Ascending aorta (tissue), 2 donors: ENCODE results near the gene TSPAN5. TPM values are rescaled to one million over a fixed set of nuclear protein-coding genes. Genes with fewer than 3 reads are reported as not detected.

Experiments
- DNase-seq, 2 donors: peaks; one replicate each; pipeline ENCODE4 v3.0.0-alpha.2; 2019; ENCODE audit warnings: low spot score in 2 of 2
- H3K27ac ChIP-seq, 2 donors: fragments of 200-600 bp; sonication (generic); one replicate each; pipeline ENCODE4 v1.5.1; 2016 to 2017; ENCODE audit warnings: mild to moderate bottlenecking in 1 of 2
- H3K27me3 ChIP-seq: fragments of 200-600 bp; sonication (generic); one replicate; pipeline ENCODE4 v1.5.1; 2017
- H3K36me3 ChIP-seq, 2 donors: fragments of 200-600 bp; sonication (generic); one replicate each; pipeline ENCODE4 v1.5.1; 2016
- H3K4me1 ChIP-seq, 2 donors: fragments of 200-600 bp; sonication (generic); one replicate each; pipeline ENCODE4 v1.5.1; 2016 to 2017; ENCODE audit warnings: mild to moderate bottlenecking in 1 of 2
- H3K4me3 ChIP-seq, 2 donors: fragments of 200-600 bp; sonication (generic); one replicate each; pipeline ENCODE4 v1.5.1; 2016 to 2017; ENCODE audit warnings: mild to moderate bottlenecking in 1 of 2
- H3K9me3 ChIP-seq, 2 donors: fragments of 200-600 bp; sonication (generic); one replicate each; pipeline ENCODE4 v1.5.1; 2016
- CTCF ChIP-seq, 3 experiments: fragments of 200-600 bp in 2 of 3; fragments of 450-650 bp in 1 of 3; sonication (generic) in 2 of 3; IDR thresholded peaks; one replicate each; pipeline ENCODE4 v1.5.1; 2016 to 2019; ENCODE audit warnings: antibody characterized with exemption in 3 of 3, mild to moderate bottlenecking in 1 of 3, moderate library complexity in 1 of 3
- intact Hi-C: fragments of 100-400 bp; cut with DNase I; formaldehyde crosslinking; loops from one replicate; pipeline ENCODE4 v1.15.1; 2023
- total RNA-seq: library from RNA; depleted of rRNA; stranded (reverse); fragments of >200 nt; gene quantifications from one replicate; pipeline ENCODE4 v1.1.0, GENCODE V29; 2016

Gene TSPAN5
- total RNA-seq, 1 donor from 2014 or later = 5.2 TPM

GRCh38 chr4:98692411-98692810 is 34.0 kb upstream of the TSPAN5 start:
- no peaks in the 10 kb centered on the region for H3K4me1 ChIP-seq
- no peaks in the 10 kb centered on the region for H3K27me3 ChIP-seq
- TF ChIP-seq CTCF (IDR thresholded peaks at IDR 0.05) = no peak
- intact Hi-C loops = no loop called here
- H3K9me3 ChIP-seq = no peaks in the 10 kb centered on the region
- H3K4me3 ChIP-seq = no peak overlapping the region
- H3K27ac ChIP-seq = no peak overlapping the region
- no peak for DNase-seq
- no peaks in the 10 kb centered on the region for H3K36me3 ChIP-seq

GRCh38 chr4:98691588-98691987 is 33.2 kb upstream of the TSPAN5 start:
- Histone ChIP-seq H3K9me3 (no peaks in the 10 kb centered on the region), H3K4me3 (no peak overlapping the region), H3K4me1 (no peaks in the 10 kb centered on the region), H3K36me3 (no peaks in the 10 kb centered on the region), H3K27ac (no peak overlapping the region), H3K27me3 (no peaks in the 10 kb centered on the region)
- intact Hi-C loops = no loop called here
- no peak for DNase-seq
- TF ChIP-seq CTCF (IDR thresholded peaks at IDR 0.05) = no peak

- Histone ChIP-seq H3K27me3 (no peaks in the 10 kb centered on the region), H3K9me3 (no peaks in the 10 kb centered on the region), H3K27ac (no peak overlapping the region), H3K4me1 (no peaks in the 10 kb centered on the region), H3K36me3 (no peaks in the 10 kb centered on the region), H3K4me3 (no peak overlapping the region)
- intact Hi-C loops = no loop called here
- no peak for DNase-seq
- no peak for TF ChIP-seq CTCF (IDR thresholded peaks at IDR 0.05)
Observed at GRCh38 chr4:98689507-98690174, 31.2 kb upstream of the TSPAN5 start.

- no peak for TF ChIP-seq CTCF (IDR thresholded peaks at IDR 0.05)
- Histone ChIP-seq H3K27ac (no peak overlapping the region), H3K4me3 (no peak overlapping the region), H3K36me3 (no peaks in the 10 kb centered on the region), H3K4me1 (no peaks in the 10 kb centered on the region), H3K27me3 (no peaks in the 10 kb centered on the region), H3K9me3 (no peaks in the 10 kb centered on the region)
- intact Hi-C loops = no loop called here
- DNase-seq = no peak
Observed at GRCh38 chr4:98688411-98689290, 30.2 kb upstream of the TSPAN5 start.

- no peak for TF ChIP-seq CTCF (IDR thresholded peaks at IDR 0.05)
- Histone ChIP-seq H3K27ac (no peak overlapping the region), H3K4me3 (no peak overlapping the region), H3K36me3 (no peaks in the 10 kb centered on the region), H3K27me3 (no peaks in the 10 kb centered on the region), H3K9me3 (no peaks in the 10 kb centered on the region), H3K4me1 (no peaks in the 10 kb centered on the region)
- no peak for DNase-seq
- intact Hi-C loops = no loop called here
Observed at GRCh38 chr4:98687876-98688275, 29.5 kb upstream of the TSPAN5 start.
